Ectodermal cell (in vitro differentiated cells): ENCODE results near the gene HSPA1A.
"Not testable (repeated sequence)": the region's sequence is repeated elsewhere in the genome, so short reads cannot be mapped to it uniquely, and the experiment has no call there.

Experiments
- H3K27ac ChIP-seq: 2 replicates; pipeline ENCODE4 v1.7.0; 2013; ENCODE audit warnings: mild to moderate bottlenecking, low read depth, low read length; ENCODE audit not compliant: insufficient read depth, poor library complexity, severe bottlenecking
- H3K27me3 ChIP-seq: 2 replicates; pipeline ENCODE4 v1.7.0; 2013; ENCODE audit warnings: mild to moderate bottlenecking, low read length; ENCODE audit not compliant: insufficient read depth, control insufficient read depth, poor library complexity, severe bottlenecking
- H3K36me3 ChIP-seq: one replicate; pipeline ENCODE4 v1.7.0; 2013; ENCODE audit warnings: low read length; ENCODE audit not compliant: control insufficient read depth, insufficient read depth
- H3K4me1 ChIP-seq: one replicate; pipeline ENCODE4 v1.7.0; 2013; ENCODE audit warnings: low read length; ENCODE audit not compliant: control insufficient read depth, insufficient read depth
- H3K4me3 ChIP-seq: 2 replicates; pipeline ENCODE4 v1.7.0; 2013; ENCODE audit warnings: low read depth, low read length, control low read depth; ENCODE audit not compliant: insufficient read depth
- H3K9me3 ChIP-seq: 2 replicates; pipeline ENCODE4 v1.7.0; 2013; ENCODE audit warnings: mild to moderate bottlenecking, low read length, moderate library complexity; ENCODE audit not compliant: control insufficient read depth
- WGBS, 2 experiments: methylation state at CpG; one replicate each; pipeline ENCODE4 v1.1.7; 2013; ENCODE audit warnings: missing lambda C conversion rate in 2 of 2; 5-methylcytosine and 5-hydroxymethylcytosine counted together

Gene HSPA1A

GRCh38 chr6:31794866-31795615 lies 20.3 kb upstream of the HSPA1A start:
- H3K9me3 ChIP-seq: no peaks in the 10 kb centered on the region
- H3K4me3 ChIP-seq: peak overlapping the region; percentile 98
- no peaks in the 10 kb centered on the region for H3K27me3 ChIP-seq
- peak overlapping the region; percentile 93 for H3K27ac ChIP-seq
- H3K36me3 ChIP-seq: peaks cover 8% of the 10 kb centered on the region
- H3K4me1 ChIP-seq: peaks cover 4% of the 10 kb centered on the region
- WGBS, 2 experiments: 0 to 1% methylated on average over 44 of the region's 44 CpGs

GRCh38 chr6:31795616-31796298 lies 19.6 kb upstream of the HSPA1A start, which contains the start of gene VARS1:
VARS1 (minus strand) TSS chr6:31795752; CDS start chr6:31795217, 535 bp downstream.
- H3K4me3 ChIP-seq: peak within 1 kb of the TSS; percentile 98
- peak within 1 kb of the TSS; percentile 93 for H3K27ac ChIP-seq
- 3 to 4% methylated on average over 75 of the region's 75 CpGs for WGBS, 2 experiments
- H3K27me3 ChIP-seq: no peaks in the 10 kb centered on the region
- H3K9me3 ChIP-seq: no peaks in the 10 kb centered on the region
- H3K36me3 ChIP-seq: peaks cover 6% of the 10 kb centered on the region
- peaks cover 4% of the 10 kb centered on the region for H3K4me1 ChIP-seq

- WGBS, 2 experiments: 91% methylated on average over 2 of the region's 2 CpGs
Measured at GRCh38 chr6:31796993-31797385, 18.4 kb upstream of the HSPA1A start.

DNA sequence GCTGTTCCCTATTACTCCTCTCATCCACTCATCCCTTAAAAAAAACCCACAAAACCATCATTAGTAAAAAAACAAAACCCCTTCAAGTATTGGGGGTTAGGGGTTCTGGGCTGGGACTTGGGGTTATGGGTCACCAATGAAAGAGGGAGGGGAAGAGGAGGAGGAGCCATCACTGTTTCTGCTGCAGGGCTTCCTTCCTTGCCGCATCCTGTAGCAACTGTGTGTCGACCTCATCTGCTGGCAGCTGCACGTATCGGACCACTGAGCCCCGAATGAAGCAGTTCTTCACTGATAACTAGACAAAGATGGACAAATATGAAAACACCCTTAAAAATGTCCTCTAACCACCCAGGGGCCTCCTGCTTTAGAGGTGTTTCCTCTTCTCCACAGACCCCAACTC lies 17.8 kb upstream of the HSPA1A start:
- H3K27ac ChIP-seq: no peak overlapping the region
- 89 to 97% methylated on average over 5 of the region's 5 CpGs for WGBS, 2 experiments

More at GRCh38 chr6:31796993-31797385, 18.4 kb upstream of the HSPA1A start:
- Histone ChIP-seq H3K27ac (no peak overlapping the region), H3K4me1 (peaks cover 4% of the 10 kb centered on the region), H3K9me3 (no peaks in the 10 kb centered on the region), H3K4me3 (no peak overlapping the region), H3K36me3 (peaks cover 1% of the 10 kb centered on the region), H3K27me3 (no peaks in the 10 kb centered on the region)

GRCh38 chr6:31799781-31800180 lies 15.6 kb upstream of the HSPA1A start:
- Histone ChIP-seq H3K4me3 (no peak overlapping the region), H3K4me1 (no peaks in the 10 kb centered on the region), H3K36me3 (peaks cover 11% of the 10 kb centered on the region), H3K27me3 (no peaks in the 10 kb centered on the region), H3K27ac (no peak overlapping the region), H3K9me3 (no peaks in the 10 kb centered on the region)
- WGBS, 2 experiments: 88 to 92% methylated on average over 12 of the region's 12 CpGs

More for the DNA sequence above, 17.8 kb upstream of the HSPA1A start:
- no peaks in the 10 kb centered on the region for H3K9me3 ChIP-seq
- no peaks in the 10 kb centered on the region for H3K27me3 ChIP-seq
- peaks cover 3% of the 10 kb centered on the region for H3K36me3 ChIP-seq
- no peak overlapping the region for H3K4me3 ChIP-seq
- H3K4me1 ChIP-seq: peaks cover 4% of the 10 kb centered on the region

GRCh38 chr6:31801031-31801927 lies 14.1 kb upstream of the HSPA1A start:
- H3K9me3 ChIP-seq, H3K27ac ChIP-seq, H3K27me3 ChIP-seq, H3K4me1 ChIP-seq, H3K4me3 ChIP-seq: not testable (repeated sequence)
- WGBS, 2 experiments: 92 to 98% methylated on average over 8 of the region's 8 CpGs
- peaks cover 11% of the 10 kb centered on the region for H3K36me3 ChIP-seq

GRCh38 chr6:31805939-31806469 lies 9.3 kb upstream of the HSPA1A start:
- Histone ChIP-seq H3K9me3 (no peaks in the 10 kb centered on the region), H3K4me1 (peaks cover 4% of the 10 kb centered on the region), H3K27me3 (no peaks in the 10 kb centered on the region), H3K36me3 (peaks cover 11% of the 10 kb centered on the region), H3K4me3 (peak overlapping the region; percentile 99), H3K27ac (no peak overlapping the region)
- WGBS, 2 experiments: 18 to 20% methylated on average over 7 of the region's 7 CpGs

- peaks cover 4% of the 10 kb centered on the region for H3K4me1 ChIP-seq
- 0 to 1% methylated on average over 49 to 50 of the region's 51 CpGs for WGBS, 2 experiments
- H3K27ac ChIP-seq: peak within 1 kb of the TSS; percentile 91
- peaks cover 11% of the 10 kb centered on the region for H3K36me3 ChIP-seq
- H3K4me3 ChIP-seq: peak within 1 kb of the TSS; percentile 99
- no peaks in the 10 kb centered on the region for H3K9me3 ChIP-seq
- H3K27me3 ChIP-seq: no peaks in the 10 kb centered on the region
Measured at GRCh38 chr6:31806470-31807272, 8.7 kb upstream of the HSPA1A start, which contains the start of gene LSM2. LSM2 (minus strand) TSS chr6:31806966; CDS start chr6:31806757, 209 bp downstream.

GRCh38 chr6:31808599-31808998 lies 6.7 kb upstream of the HSPA1A start:
- H3K36me3 ChIP-seq, H3K9me3 ChIP-seq, H3K4me1 ChIP-seq, H3K27ac ChIP-seq, H3K27me3 ChIP-seq, H3K4me3 ChIP-seq: not testable (repeated sequence)
- 90 to 91% methylated on average over 10 of the region's 10 CpGs for WGBS, 2 experiments
